ENCODE measurements around the gene PRKN. TPM values are rescaled to one million over a fixed set of nuclear protein-coding genes. Genes with fewer than 3 reads are reported as not detected.

The PRKN gene
- total and polyA plus RNA-seq, 4 experiments from 2014 or later, result 0.50 to 5.3 (median 2.9) TPM

DNA sequence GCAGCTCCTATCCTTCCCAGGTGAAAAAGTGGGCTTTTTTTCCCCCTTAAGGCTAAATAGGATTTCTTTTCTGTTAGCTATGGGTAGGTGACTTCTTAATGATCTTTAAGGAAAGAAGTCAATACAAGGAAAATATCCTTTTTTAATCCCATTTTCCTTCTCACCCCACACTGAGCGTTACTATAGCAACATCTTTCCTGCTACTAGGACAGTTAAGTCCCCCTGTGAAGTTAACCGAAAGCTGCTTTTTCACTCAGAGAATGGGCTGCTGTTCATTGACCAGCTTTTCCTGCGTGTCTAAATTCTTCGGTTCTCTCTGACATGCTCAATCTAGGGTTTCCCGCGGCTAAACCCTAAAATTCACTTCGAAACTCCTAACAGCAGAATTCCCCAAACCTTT is 1280.6 kb downstream of the PRKN start:
- Histone ChIP-seq H3K36me3 (ENCODE audit: insufficient read depth, low read length) (no peaks in the 10 kb centered on the region), H3K9me3 (ENCODE audit: control insufficient read depth in 1 of 2, low read length in 2 of 2) (no peaks in the 10 kb centered on the region), H3K4me1 (ENCODE audit: insufficient read depth, low read length) (no peaks in the 10 kb centered on the region), H3K27me3 (ENCODE audit: insufficient read depth, low read length) (no peaks in the 10 kb centered on the region), H3K4me3 (ENCODE audit: low read length in 2 of 2) (no peak overlapping the region), H3K27ac (ENCODE audit: low read depth, low read length) (no peak overlapping the region)
- Mint-ChIP-seq H3K4me1 (peaks cover 0 to 9% (median 2%) of the 10 kb centered on the region in 4 donors), H3K27me3 (no peaks in the 10 kb centered on the region), H3K36me3 (no peaks in the 10 kb centered on the region), H3K4me3 (no peak overlapping the region), H3K9me3 (peaks cover 0 to 4% (median 0%) of the 10 kb centered on the region in 8 donors), H3K27ac (no peak overlapping the region)
- intact Hi-C loops (cut with micrococcal nuclease), result no loop called here
- POLR2A ChIA-PET (ENCODE audit: partially characterized antibody), result no interaction called here
- DNase-seq, result no peak
- CTCF ChIA-PET (ENCODE audit: partially characterized antibody), result no interaction called here

DNA sequence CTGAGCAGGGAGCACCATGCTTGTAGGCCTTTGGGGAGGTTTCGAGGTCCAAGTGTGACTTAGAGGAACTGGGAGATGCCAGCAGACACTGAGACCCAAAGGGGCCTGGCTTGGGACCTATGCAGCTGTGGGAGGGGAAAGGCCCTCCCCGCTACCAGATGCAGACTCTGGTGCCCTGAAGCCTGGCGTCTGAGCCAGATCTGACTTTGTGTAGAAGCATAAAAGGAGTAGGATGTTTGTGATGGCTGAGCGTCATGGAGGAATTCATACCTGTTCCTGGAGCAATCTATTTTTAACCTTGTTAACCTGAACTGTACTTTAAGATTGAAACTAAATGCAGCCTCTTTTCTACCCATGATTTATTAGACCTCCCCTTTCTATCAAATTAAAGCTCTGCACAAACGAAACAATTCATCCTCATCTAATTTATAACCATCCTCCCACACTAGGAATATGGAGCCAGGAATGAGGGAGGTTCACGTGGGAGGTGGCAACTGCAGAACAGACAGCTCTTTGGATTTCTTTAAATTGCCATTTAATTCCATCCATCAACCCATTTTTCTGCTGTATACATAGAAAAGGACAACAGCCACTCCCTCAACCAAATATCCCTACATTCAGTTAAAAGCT is 1281.2 kb downstream of the PRKN start:
- Histone ChIP-seq H3K27me3 (ENCODE audit: insufficient read depth, low read length) (no peaks in the 10 kb centered on the region), H3K27ac (ENCODE audit: low read depth, low read length) (no peak overlapping the region), H3K9me3 (ENCODE audit: control insufficient read depth in 1 of 2, low read length in 2 of 2) (no peaks in the 10 kb centered on the region), H3K36me3 (ENCODE audit: insufficient read depth, low read length) (no peaks in the 10 kb centered on the region), H3K4me3 (ENCODE audit: low read length in 2 of 2) (no peak overlapping the region), H3K4me1 (ENCODE audit: insufficient read depth, low read length) (no peaks in the 10 kb centered on the region)
- intact Hi-C loops (cut with micrococcal nuclease), result no loop called here
- no peaks in the 10 kb centered on the region for H3K27me3 Mint-ChIP-seq
- no peak overlapping the region for H3K4me3 Mint-ChIP-seq
- H3K27ac Mint-ChIP-seq, result peak overlapping the region in 1 of 7 donors; percentile 50
- no peak for DNase-seq
- peaks cover 0 to 3% (median 0%) of the 10 kb centered on the region in 8 donors for H3K9me3 Mint-ChIP-seq
- ChIA-PET CTCF (ENCODE audit: partially characterized antibody) (no interaction called here), POLR2A (ENCODE audit: partially characterized antibody) (no interaction called here)
- H3K36me3 Mint-ChIP-seq, result no peaks in the 10 kb centered on the region
- H3K4me1 Mint-ChIP-seq, result peaks cover 0 to 9% (median 2%) of the 10 kb centered on the region in 4 donors

DNA sequence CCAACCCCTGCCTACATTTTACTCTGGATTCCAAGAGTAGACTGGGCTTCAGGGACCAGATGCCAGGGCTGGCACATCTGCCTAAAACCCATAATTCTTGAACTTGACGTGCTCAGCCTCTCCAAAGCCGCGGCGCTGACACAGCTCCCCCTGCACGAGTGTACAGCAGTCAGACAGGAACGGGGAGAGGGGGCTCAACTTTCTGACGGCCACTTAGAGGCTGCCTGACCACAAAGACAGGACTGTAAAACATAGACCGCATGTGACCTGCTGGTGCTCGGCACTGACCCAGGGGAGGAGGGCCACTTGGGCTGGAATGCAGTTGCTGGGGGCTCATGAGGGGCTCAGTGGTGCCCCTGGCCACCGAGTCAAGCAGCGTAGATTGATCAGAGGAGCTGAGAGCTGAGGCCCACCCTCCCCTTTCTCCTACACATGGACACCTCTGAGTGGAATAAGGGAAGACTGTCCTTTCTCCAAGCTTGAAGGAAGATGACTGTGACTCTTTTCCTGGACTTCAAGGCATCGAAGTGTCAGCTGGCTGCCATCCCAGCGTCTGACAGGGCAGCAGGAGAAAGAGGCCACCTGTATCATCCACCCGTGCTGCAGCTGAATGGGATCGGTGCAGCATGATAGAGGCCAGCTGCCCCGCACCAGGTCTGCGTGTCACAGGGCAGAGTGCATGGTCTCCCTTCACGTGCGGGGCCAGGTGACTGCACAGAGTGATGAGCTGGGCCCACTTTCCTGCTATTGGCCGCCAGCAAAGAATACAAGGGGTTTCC is 1282.4 kb downstream of the PRKN start:
- Mint-ChIP-seq H3K27me3 (no peaks in the 10 kb centered on the region), H3K36me3 (no peaks in the 10 kb centered on the region), H3K4me3 (no peak overlapping the region), H3K27ac (peak overlapping the region in 1 of 7 donors; percentile 2), H3K9me3 (no peaks in the 10 kb centered on the region), H3K4me1 (peaks cover 0 to 9% (median 2%) of the 10 kb centered on the region in 4 donors)
- H3K4me1 ChIP-seq (ENCODE audit: insufficient read depth, low read length), result no peaks in the 10 kb centered on the region
- no peak for DNase-seq
- POLR2A ChIA-PET (ENCODE audit: partially characterized antibody), result no interaction called here
- H3K4me3 ChIP-seq (ENCODE audit: low read length in 2 of 2), result no peak overlapping the region
- H3K27ac ChIP-seq (ENCODE audit: low read depth, low read length), result no peak overlapping the region
- no peaks in the 10 kb centered on the region for H3K9me3 ChIP-seq (ENCODE audit: control insufficient read depth in 1 of 2, low read length in 2 of 2)
- intact Hi-C loops (cut with micrococcal nuclease), result no loop called here
- CTCF ChIA-PET (ENCODE audit: partially characterized antibody), result no interaction called here
- H3K36me3 ChIP-seq (ENCODE audit: insufficient read depth, low read length), result no peaks in the 10 kb centered on the region
- no peaks in the 10 kb centered on the region for H3K27me3 ChIP-seq (ENCODE audit: insufficient read depth, low read length)

DNA sequence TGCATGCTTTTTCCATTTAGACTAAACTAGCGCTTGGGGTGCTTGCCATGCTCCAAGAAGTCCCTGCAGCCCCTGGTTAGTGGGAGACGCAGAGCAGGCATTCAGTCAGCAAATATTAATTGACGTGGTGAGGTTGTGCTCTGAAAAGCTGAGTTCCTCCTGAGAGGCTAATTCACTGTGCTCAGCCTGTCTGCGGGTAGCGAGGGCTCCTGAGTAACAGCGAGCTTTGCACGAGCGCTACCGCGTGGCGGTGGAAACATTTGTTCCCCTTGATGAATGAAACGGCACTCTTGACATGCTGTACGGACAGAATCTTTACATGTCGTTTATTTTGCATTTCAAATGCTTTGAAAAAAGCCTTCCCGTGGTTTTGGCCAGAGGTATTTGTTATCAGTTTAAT is 1283.1 kb downstream of the PRKN start:
- Mint-ChIP-seq H3K36me3 (no peaks in the 10 kb centered on the region), H3K27me3 (no peaks in the 10 kb centered on the region), H3K9me3 (no peaks in the 10 kb centered on the region), H3K27ac (peak overlapping the region in 1 of 7 donors; percentile 2), H3K4me1 (peaks cover 0 to 9% (median 2%) of the 10 kb centered on the region in 4 donors), H3K4me3 (peak overlapping the region in 3 of 8 donors; percentile 9 to 49 (median 41))
- Histone ChIP-seq H3K27ac (ENCODE audit: low read depth, low read length) (no peak overlapping the region), H3K9me3 (ENCODE audit: control insufficient read depth in 1 of 2, low read length in 2 of 2) (no peaks in the 10 kb centered on the region), H3K4me1 (ENCODE audit: insufficient read depth, low read length) (no peaks in the 10 kb centered on the region), H3K27me3 (ENCODE audit: insufficient read depth, low read length) (no peaks in the 10 kb centered on the region), H3K36me3 (ENCODE audit: insufficient read depth, low read length) (no peaks in the 10 kb centered on the region), H3K4me3 (ENCODE audit: low read length in 2 of 2) (no peak overlapping the region)
- no peak for DNase-seq
- intact Hi-C loops (cut with micrococcal nuclease), result no loop called here
- POLR2A ChIA-PET (ENCODE audit: partially characterized antibody), result no interaction called here
- CTCF ChIA-PET (ENCODE audit: partially characterized antibody), result no interaction called here

DNA sequence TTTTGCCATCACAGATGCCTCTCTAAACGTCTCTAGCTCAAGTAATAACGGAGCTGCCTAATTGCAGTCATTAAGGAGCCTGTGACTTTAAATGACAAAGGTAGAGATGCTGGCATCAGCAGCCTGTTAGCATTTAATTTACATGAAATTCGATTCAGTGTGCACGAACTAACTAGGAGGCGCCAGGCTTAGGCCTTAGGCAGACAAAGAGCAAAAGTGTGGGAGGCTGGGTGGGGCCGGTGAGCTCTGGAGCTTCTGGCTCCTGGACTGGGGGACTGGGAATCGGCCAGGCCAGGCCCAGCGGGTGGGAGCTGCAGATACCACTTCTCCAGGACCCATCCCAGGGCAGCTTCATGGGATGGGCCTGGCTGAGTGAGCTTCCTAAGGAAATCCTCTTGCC is 1283.7 kb downstream of the PRKN start:
- Histone ChIP-seq H3K4me1 (ENCODE audit: insufficient read depth, low read length) (no peaks in the 10 kb centered on the region), H3K4me3 (ENCODE audit: low read length in 2 of 2) (no peak overlapping the region), H3K27me3 (ENCODE audit: insufficient read depth, low read length) (no peaks in the 10 kb centered on the region), H3K36me3 (ENCODE audit: insufficient read depth, low read length) (no peaks in the 10 kb centered on the region), H3K27ac (ENCODE audit: low read depth, low read length) (no peak overlapping the region), H3K9me3 (ENCODE audit: control insufficient read depth in 1 of 2, low read length in 2 of 2) (no peaks in the 10 kb centered on the region)
- no peak overlapping the region for H3K4me3 Mint-ChIP-seq
- no peak overlapping the region for H3K27ac Mint-ChIP-seq
- intact Hi-C loops (cut with micrococcal nuclease), result no loop called here
- no peaks in the 10 kb centered on the region for H3K9me3 Mint-ChIP-seq
- H3K36me3 Mint-ChIP-seq, result no peaks in the 10 kb centered on the region
- H3K27me3 Mint-ChIP-seq, result no peaks in the 10 kb centered on the region
- H3K4me1 Mint-ChIP-seq, result peaks cover 0 to 9% (median 2%) of the 10 kb centered on the region in 4 donors
- CTCF ChIA-PET (ENCODE audit: partially characterized antibody), result interaction anchor here (0.7 kb wide), 1 partner anchor 14 kb away, joined by 3 read pairs; no protein-coding TSS in a partner anchor
- DNase-seq, result no peak
- POLR2A ChIA-PET (ENCODE audit: partially characterized antibody), result no interaction called here

DNA sequence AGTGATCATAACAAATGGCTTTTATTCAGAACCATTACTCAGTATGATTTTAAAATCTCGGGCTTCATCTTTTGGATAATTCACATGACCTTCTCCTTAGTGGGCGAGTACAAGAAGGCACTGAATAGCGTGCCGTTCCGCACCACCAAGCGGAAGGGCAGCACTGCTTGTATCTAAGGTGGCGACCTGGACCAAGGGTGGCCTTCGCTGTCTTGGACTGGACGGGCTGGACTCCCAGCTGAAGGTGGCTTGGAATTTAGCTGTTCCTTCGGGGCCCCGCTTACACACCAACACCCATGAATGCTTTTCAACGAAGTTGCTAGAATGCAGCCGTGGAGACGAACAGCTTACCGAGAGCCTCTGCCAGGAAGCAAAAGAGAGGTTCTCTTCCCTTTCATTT is 1285.1 kb downstream of the PRKN start:
- Histone ChIP-seq H3K4me1 (ENCODE audit: insufficient read depth, low read length) (no peaks in the 10 kb centered on the region), H3K9me3 (ENCODE audit: control insufficient read depth in 1 of 2, low read length in 2 of 2) (no peaks in the 10 kb centered on the region), H3K4me3 (ENCODE audit: low read length in 2 of 2) (no peak overlapping the region), H3K36me3 (ENCODE audit: insufficient read depth, low read length) (no peaks in the 10 kb centered on the region), H3K27ac (ENCODE audit: low read depth, low read length) (no peak overlapping the region), H3K27me3 (ENCODE audit: insufficient read depth, low read length) (no peaks in the 10 kb centered on the region)
- Mint-ChIP-seq H3K27me3 (no peaks in the 10 kb centered on the region), H3K4me3 (no peak overlapping the region), H3K27ac (no peak overlapping the region), H3K36me3 (no peaks in the 10 kb centered on the region), H3K4me1 (peaks cover 0 to 9% (median 2%) of the 10 kb centered on the region in 4 donors), H3K9me3 (no peaks in the 10 kb centered on the region)
- POLR2A ChIA-PET (ENCODE audit: partially characterized antibody), result no interaction called here
- DNase-seq, result no peak
- CTCF ChIA-PET (ENCODE audit: partially characterized antibody), result no interaction called here
- intact Hi-C loops (cut with micrococcal nuclease), result no loop called here

DNA sequence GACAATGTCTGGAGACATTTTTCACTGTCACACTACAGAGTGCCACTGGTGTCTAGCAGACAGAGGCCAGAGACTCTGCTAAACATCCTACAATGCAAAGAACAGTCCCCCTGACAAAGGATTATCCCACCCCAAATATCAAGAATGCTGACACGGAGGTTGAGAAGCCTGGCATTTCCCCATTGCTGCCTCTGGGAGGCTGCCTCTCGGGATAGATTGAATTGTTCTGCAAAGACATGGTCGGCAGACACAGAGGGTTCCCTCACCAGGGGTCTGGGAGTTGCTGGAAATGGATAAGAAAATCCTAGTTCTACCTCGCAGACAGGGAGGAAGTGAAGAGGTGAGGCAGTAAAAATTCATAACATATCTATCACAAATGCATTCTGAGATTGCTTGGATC is 1287.3 kb downstream of the PRKN start:
- Mint-ChIP-seq H3K4me1 (peaks cover 0 to 9% (median 2%) of the 10 kb centered on the region in 4 donors), H3K27ac (no peak overlapping the region), H3K36me3 (no peaks in the 10 kb centered on the region), H3K27me3 (peaks cover 0 to 2% of the 10 kb centered on the region in 2 donors), H3K9me3 (no peaks in the 10 kb centered on the region), H3K4me3 (no peak overlapping the region)
- no peaks in the 10 kb centered on the region for H3K4me1 ChIP-seq (ENCODE audit: insufficient read depth, low read length)
- no peak overlapping the region for H3K27ac ChIP-seq (ENCODE audit: low read depth, low read length)
- ChIA-PET CTCF (ENCODE audit: partially characterized antibody) (interaction anchor here (0.6 to 3.6 kb wide), 3 partner anchors 22 to 464 kb away, joined by 3 to 15 read pairs (median 5); no protein-coding TSS in a partner anchor), POLR2A (ENCODE audit: partially characterized antibody) (no interaction called here)
- H3K4me3 ChIP-seq (ENCODE audit: low read length in 2 of 2), result no peak overlapping the region
- H3K9me3 ChIP-seq (ENCODE audit: control insufficient read depth in 1 of 2, low read length in 2 of 2), result no peaks in the 10 kb centered on the region
- no peak for DNase-seq
- intact Hi-C loops (cut with micrococcal nuclease), result no loop called here
- no peaks in the 10 kb centered on the region for H3K36me3 ChIP-seq (ENCODE audit: insufficient read depth, low read length)
- no peaks in the 10 kb centered on the region for H3K27me3 ChIP-seq (ENCODE audit: insufficient read depth, low read length)
